ENCODE data around the gene MYH6. TPM values are rescaled to one million over a fixed set of nuclear protein-coding genes. Genes with fewer than 3 reads are reported as not detected.
A peak's percentile ranks its signal among the peaks of the same experiment; 100 is the strongest.
"Not testable (repeated sequence)": the region's sequence is repeated elsewhere in the genome, so short reads cannot be mapped to it uniquely, and the experiment has no call there.

The MYH6 gene
- total RNA-seq, 1 experiment from 2014 or later, result not detected

- DNase-seq (ENCODE audit: low spot score), result no peak
Measured at GRCh38 chr14:23396781-23397407, 11.2 kb downstream of the MYH6 start.

DNA sequence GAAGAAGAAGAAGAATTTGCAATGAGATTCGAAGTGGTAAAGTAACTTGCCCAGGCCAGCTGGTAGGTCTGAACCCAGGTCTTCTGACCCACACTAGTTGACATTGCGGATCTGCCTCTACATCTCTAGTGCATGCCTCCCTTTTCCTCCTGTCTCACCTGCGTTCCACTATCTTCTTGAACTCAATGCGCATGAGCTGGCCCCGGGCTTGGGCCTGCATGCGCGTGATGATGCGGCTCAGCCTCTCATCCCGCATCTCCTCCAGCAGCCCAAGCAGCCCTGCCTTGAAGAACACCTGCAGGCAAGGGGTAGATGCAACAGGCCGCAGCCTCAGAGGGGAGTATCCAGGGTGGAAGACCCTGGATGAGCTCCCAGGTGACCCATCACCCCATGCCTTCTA lies 11.9 kb downstream of the MYH6 start:
- DNase-seq (ENCODE audit: low spot score), result no peak

- no peak for DNase-seq (ENCODE audit: low spot score)
Measured at GRCh38 chr14:23392613-23393012, 15.5 kb downstream of the MYH6 start.

GRCh38 chr14:23389871-23390270 lies 18.2 kb downstream of the MYH6 start:
- not testable (repeated sequence) for DNase-seq (ENCODE audit: low spot score)

GRCh38 chr14:23389396-23389795 lies 18.7 kb downstream of the MYH6 start:
- DNase-seq (ENCODE audit: low spot score), result no peak

DNA sequence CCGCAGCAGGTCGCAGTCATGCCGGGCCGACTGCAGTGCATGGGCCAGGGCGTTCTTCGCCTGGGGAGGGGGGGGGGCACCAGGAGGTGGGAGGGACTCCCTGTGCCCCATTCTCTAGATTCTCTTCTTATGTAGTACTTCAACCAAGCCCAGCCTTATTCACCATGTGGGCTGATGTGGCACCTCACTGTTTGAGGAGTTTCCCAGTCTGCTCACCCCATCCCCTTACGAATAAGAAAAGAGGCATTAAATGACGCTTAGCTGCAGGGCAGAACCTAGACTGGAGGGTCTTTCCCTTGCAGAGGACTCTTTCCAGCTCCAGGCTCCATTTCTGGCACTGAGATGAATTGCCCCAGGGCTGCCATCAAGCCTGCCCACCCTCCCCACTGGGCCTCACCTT lies 19.1 kb downstream of the MYH6 start:
- DNase-seq (ENCODE audit: low spot score), result no peak

DNA sequence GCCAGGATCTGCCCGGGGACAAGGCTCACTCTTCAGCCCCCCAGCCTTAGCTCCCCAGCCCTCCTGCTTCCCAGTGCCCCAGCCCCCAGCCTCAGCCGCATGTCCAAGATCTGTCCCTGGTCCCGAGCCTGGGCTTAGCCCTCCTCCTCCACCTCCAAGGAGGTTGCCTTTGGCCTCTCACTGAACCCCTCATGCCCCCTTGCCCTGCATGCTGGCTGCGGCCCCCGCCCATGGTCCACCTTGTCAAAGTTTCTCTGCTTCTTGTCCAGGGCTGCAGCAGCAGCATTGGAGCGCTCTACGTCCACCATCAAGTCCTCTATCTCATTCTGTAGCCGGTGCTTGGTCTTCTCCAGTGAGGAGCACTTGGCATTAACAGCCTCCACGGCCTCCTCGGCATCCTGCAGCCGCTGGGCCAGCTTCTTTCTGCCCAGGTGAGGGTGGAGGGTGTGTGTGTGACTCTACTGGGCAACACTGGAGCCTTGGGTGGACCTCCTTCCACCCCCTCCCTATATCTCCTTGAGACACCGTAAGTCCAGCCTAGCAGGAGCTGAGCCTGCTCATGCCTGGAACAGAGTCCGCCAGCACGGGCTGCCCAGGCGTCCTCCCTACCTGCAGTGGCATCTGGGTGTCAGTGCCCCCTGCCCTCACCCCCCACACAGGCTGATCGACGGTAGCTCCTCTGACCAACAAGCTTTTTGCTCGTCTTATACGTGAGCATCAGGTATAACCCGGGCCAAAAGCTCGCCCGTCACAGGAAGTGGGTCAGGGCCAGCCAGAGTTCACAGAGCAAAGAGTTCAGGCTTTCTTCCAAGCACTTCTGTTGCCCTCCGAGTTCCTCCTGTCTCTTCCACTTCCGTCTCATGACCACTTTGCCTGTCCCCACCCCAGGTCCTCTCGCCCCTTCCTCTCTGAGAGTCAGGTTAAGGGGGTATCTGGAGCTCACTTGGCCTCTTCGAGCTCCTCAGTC lies 19.9 kb downstream of the MYH6 start:
- DNase-seq (ENCODE audit: low spot score), result no peak

GRCh38 chr14:23386999-23387398 lies 21.1 kb downstream of the MYH6 start:
- no peak for DNase-seq (ENCODE audit: low spot score)

DNA sequence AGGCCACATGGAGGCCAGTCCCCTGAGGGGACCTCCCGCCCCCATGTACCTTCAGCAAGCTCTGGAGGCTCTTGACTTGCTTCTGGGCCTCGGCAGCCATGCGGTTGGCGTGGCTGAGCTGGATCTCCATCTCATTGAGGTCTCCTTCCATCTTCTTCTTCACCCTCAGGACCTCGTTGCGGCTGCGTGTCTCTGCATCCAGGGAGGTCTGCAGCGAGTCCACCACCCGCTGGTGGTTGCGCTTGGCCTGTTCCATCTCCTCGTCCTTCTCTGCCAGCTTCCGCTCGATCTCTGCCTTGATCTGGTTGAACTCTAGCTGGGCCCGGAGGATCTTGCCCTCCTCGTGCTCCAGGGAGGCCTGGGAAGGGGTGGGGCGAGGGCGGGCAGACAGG lies 21.8 kb downstream of the MYH6 start:
- not testable (repeated sequence) for DNase-seq (ENCODE audit: low spot score)

GRCh38 chr14:23385642-23386265 lies 22.3 kb downstream of the MYH6 start:
- no peak for DNase-seq (ENCODE audit: low spot score)

DNA sequence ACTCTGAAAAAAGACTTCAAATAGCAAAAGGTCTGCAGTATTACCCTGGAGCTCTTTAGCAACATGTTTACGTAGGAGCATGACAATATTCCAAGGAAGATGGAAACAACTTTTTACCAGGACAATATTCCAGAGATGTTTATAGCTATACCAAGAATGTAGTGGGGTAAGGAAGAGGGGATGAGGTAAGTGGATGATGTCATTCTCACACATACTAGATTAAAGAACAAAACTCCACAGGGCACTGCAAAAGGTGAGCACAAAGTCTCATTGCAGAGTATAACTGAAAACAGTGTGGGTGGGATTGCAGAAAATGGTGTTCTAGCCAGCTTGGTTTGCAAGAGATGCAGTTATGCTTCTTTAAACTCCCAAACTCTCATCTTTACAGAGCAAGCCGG lies 22.8 kb downstream of the MYH6 start:
- no peak for DNase-seq (ENCODE audit: low spot score)

GRCh38 chr14:23384364-23385080 lies 23.6 kb downstream of the MYH6 start:
- DNase-seq (ENCODE audit: low spot score), result no peak

DNA sequence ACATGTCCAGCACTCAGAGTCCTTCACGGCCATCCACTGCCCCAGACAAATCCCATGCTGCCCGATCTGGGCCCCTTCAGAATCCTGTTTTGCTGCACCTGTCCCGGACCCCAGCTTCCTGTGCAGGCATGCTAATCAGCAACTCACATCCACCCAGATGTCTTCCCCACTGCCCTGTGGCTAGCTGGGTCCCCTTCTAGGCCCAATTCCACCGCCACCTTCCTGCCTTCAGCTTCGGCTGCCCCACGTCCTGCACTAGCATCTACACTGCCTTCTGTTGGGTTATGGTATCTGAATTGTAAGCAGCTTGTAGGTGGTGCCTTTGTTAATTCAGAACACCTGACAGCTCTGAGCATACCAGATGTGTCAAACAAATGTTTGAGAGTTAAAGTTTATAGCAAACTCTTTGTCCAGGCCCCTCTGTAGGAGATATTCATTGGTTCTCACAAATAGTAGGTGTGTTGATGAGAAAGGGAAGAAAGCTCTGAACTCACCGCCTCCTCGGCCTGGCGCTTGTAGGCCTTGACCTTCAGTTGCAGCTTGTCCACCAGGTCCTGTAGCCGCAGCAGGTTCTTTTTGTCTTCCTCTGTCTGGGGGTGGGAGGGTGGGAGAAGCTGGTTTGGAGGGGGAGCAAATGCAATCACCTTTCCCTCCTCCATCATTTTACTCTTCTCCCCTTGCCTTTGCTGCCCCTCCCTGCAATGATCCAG lies 25.2 kb downstream of the MYH6 start:
- DNase-seq (ENCODE audit: low spot score), result no peak

- no peak for DNase-seq (ENCODE audit: low spot score)
Measured at GRCh38 chr14:23382276-23382675, 25.8 kb downstream of the MYH6 start.

- no peak for DNase-seq (ENCODE audit: low spot score)
Measured at GRCh38 chr14:23381871-23382270, 26.2 kb downstream of the MYH6 start.

- no peak for DNase-seq (ENCODE audit: low spot score)
Measured at GRCh38 chr14:23380976-23381375, 27.1 kb downstream of the MYH6 start.

GRCh38 chr14:23380197-23380914 lies 27.7 kb downstream of the MYH6 start:
- no peak for DNase-seq (ENCODE audit: low spot score)

GRCh38 chr14:23379366-23380196 lies 28.5 kb downstream of the MYH6 start:
- peak; percentile 24 for DNase-seq (ENCODE audit: low spot score)

- DNase-seq (ENCODE audit: low spot score), result no peak
Measured at GRCh38 chr14:23378612-23379220, 29.4 kb downstream of the MYH6 start.

Measured in H4 (cell line).